Esophagus squamous epithelium (tissue), 4 donors: ENCODE measurements around the gene ZNF761.

Experiments used
- CTCF ChIP-seq, 6 experiments: fragments of 450-650 bp in 4 of 6; fragments of 200-600 bp in 2 of 6; sonication (generic) in 2 of 6; IDR thresholded peaks; one replicate each; pipeline ENCODE4 v1.5.1; 2016 to 2019; ENCODE audit warnings: antibody characterized with exemption in 6 of 6, mild to moderate bottlenecking in 4 of 6, moderate library complexity in 4 of 6
- POLR2A ChIP-seq, 4 donors: fragments of 450-650 bp; IDR thresholded peaks; one replicate each; pipeline ENCODE4 v1.6.1; 2017; ENCODE audit warnings: antibody characterized with exemption in 4 of 4, mild to moderate bottlenecking in 4 of 4, moderate library complexity in 3 of 4

GRCh38 chr19:53388904-53389303 lies 42.9 kb upstream of the ZNF761 start:
- TF ChIP-seq CTCF (IDR thresholded peaks at IDR 0.05): no peak
- TF ChIP-seq POLR2A (IDR thresholded peaks at IDR 0.05): no peak
